Ishikawa (cell line): ENCODE data around the gene CLCA1.

Experiments
- FOXM1 ChIP-seq: IDR thresholded peaks from 2 replicates; pipeline ENCODE4 v1.6.1; 2012; ENCODE audit warnings: low read depth, borderline replicate concordance
- TAF1 ChIP-seq: IDR thresholded peaks from 2 replicates; pipeline ENCODE4 v1.6.1; 2012; ENCODE audit warnings: low read depth, mild to moderate bottlenecking
- TF ChIP-seq, protein P1 (sequence below): IDR thresholded peaks from 2 replicates; pipeline ENCODE4 v1.6.1; 2012; ENCODE audit warnings: low read depth, mild to moderate bottlenecking

GRCh38 chr1:86546787-86547221 lies 78.1 kb downstream of the CLCA1 start, which contains the start of gene CLCA4:
- TF ChIP-seq FOXM1: no peak
- TF ChIP-seq, protein P1, sequence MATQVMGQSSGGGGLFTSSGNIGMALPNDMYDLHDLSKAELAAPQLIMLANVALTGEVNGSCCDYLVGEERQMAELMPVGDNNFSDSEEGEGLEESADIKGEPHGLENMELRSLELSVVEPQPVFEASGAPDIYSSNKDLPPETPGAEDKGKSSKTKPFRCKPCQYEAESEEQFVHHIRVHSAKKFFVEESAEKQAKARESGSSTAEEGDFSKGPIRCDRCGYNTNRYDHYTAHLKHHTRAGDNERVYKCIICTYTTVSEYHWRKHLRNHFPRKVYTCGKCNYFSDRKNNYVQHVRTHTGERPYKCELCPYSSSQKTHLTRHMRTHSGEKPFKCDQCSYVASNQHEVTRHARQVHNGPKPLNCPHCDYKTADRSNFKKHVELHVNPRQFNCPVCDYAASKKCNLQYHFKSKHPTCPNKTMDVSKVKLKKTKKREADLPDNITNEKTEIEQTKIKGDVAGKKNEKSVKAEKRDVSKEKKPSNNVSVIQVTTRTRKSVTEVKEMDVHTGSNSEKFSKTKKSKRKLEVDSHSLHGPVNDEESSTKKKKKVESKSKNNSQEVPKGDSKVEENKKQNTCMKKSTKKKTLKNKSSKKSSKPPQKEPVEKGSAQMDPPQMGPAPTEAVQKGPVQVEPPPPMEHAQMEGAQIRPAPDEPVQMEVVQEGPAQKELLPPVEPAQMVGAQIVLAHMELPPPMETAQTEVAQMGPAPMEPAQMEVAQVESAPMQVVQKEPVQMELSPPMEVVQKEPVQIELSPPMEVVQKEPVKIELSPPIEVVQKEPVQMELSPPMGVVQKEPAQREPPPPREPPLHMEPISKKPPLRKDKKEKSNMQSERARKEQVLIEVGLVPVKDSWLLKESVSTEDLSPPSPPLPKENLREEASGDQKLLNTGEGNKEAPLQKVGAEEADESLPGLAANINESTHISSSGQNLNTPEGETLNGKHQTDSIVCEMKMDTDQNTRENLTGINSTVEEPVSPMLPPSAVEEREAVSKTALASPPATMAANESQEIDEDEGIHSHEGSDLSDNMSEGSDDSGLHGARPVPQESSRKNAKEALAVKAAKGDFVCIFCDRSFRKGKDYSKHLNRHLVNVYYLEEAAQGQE: no peak
- no peak for TF ChIP-seq TAF1
